Panc1 (cell line): ENCODE measurements around the gene NDUFA13. TPM values are rescaled to one million over a fixed set of nuclear protein-coding genes. Genes with fewer than 3 reads are reported as not detected.

Experiments used
- ATAC-seq: fragments of 200-7000 bp; cut with Tn5 transposase; 2 replicates; pipeline ENCODE4 v1.9.1; 2020; ENCODE audit warnings: mild to moderate bottlenecking, moderate library complexity
- BruUV-seq: library from RNA; stranded (reverse); fragments of 400-500 nt; replicated peaks from 2 replicates; lab custom pipeline; 2021; lab: Mats Ljungman, UMichigan
- CTCF ChIA-PET: fragments of 300-600 bp; sonication (Branson Sonifier 250); formaldehyde crosslinking; loops from one replicate; lab custom pipeline; 2022; ENCODE audit warnings: antibody characterized with exemption; lab: Charles Lee
- POLR2A ChIA-PET: fragments of 300-600 bp; sonication (Branson Sonifier 250); formaldehyde crosslinking; loops from one replicate; lab custom pipeline; 2022; ENCODE audit warnings: antibody characterized with exemption; lab: Charles Lee
- DNase-seq: peaks from one replicate; pipeline ENCODE4 v3.0.0-alpha.2; 2010; ENCODE audit warnings: low read depth, low spot score
- H3K27ac ChIP-seq: 2 replicates; pipeline ENCODE4 v1.5.1; 2011; ENCODE audit warnings: mild to moderate bottlenecking, low read length, inconsistent platforms
- H3K27me3 ChIP-seq: fragments of 200-500 bp; sonication (Bioruptor generic); 2 replicates; pipeline ENCODE4 v1.6.0; 2014; ENCODE audit warnings: low read length, inconsistent platforms; ENCODE audit not compliant: control insufficient read depth, insufficient read depth
- H3K36me3 ChIP-seq: fragments of 200-500 bp; sonication (Bioruptor generic); 2 replicates; pipeline ENCODE4 v1.5.1; 2014; ENCODE audit warnings: inconsistent platforms, mild to moderate bottlenecking, low read length, moderate library complexity; ENCODE audit not compliant: control insufficient read depth, insufficient read depth
- H3K4me1 ChIP-seq: 2 replicates; pipeline ENCODE4 v1.5.1; 2011; ENCODE audit warnings: inconsistent platforms, mild to moderate bottlenecking, low read length, moderate library complexity; ENCODE audit not compliant: control insufficient read depth, insufficient read depth
- H3K4me3 ChIP-seq, 2 experiments: 2 replicates each; pipeline ENCODE4 v1.5.1; 2011 to 2012; ENCODE audit warnings: low read depth in 2 of 2, low read length in 2 of 2, mild to moderate bottlenecking in 2 of 2, inconsistent platforms in 1 of 2, moderate library complexity in 1 of 2
- H3K9me3 ChIP-seq: fragments of 200-500 bp; sonication (Bioruptor generic); 2 replicates; pipeline ENCODE4 v1.5.1; 2014; ENCODE audit warnings: low read depth, mild to moderate bottlenecking, inconsistent platforms, low read length, moderate library complexity; ENCODE audit not compliant: control insufficient read depth, insufficient read depth
- CTCF ChIP-seq: fragments of 450-650 bp; IDR thresholded peaks from 2 replicates; pipeline ENCODE4 v1.5.1; 2017; ENCODE audit warnings: mild to moderate bottlenecking
- POLR2AphosphoS5 ChIP-seq: IDR thresholded peaks from 2 replicates; pipeline ENCODE4 v1.6.1; 2012; ENCODE audit warnings: mild to moderate bottlenecking, low read depth, low read length, moderate library complexity
- REST ChIP-seq, 2 experiments: IDR thresholded peaks; 2 replicates each; pipeline ENCODE4 v1.6.1; 2011 to 2012; ENCODE audit warnings: low read depth in 2 of 2, control low read depth in 1 of 2, low read length in 1 of 2, mild to moderate bottlenecking in 1 of 2, moderate library complexity in 1 of 2; ENCODE audit not compliant: insufficient read depth in 1 of 2
- SIN3A ChIP-seq: IDR thresholded peaks from 2 replicates; pipeline ENCODE4 v1.6.1; 2012; ENCODE audit warnings: low read depth, mild to moderate bottlenecking, low read length, moderate library complexity, borderline replicate concordance; ENCODE audit not compliant: insufficient read depth
- TCF7L2 ChIP-seq: IDR thresholded peaks from 2 replicates; pipeline ENCODE4 v1.6.1; 2011; ENCODE audit warnings: mild to moderate bottlenecking, low read depth, low read length, inconsistent platforms
- in situ Hi-C: cut with HindIII; loops from 2 replicates; pipeline ENCODE4 v1.10.0; 2016; ENCODE audit warnings: low sequenced_read_pairs, low pct_unique_long_range_greater_than_20kb
- intact Hi-C: fragments of 100-400 bp; cut with micrococcal nuclease; formaldehyde crosslinking; loops from one replicate; pipeline ENCODE4 v1.10.0; 2022; ENCODE audit not compliant: unreplicated experiment
- total RNA-seq: library from RNA; stranded (reverse); gene quantifications from one replicate; pipeline ENCODE4 v1.2.1, GENCODE V29; 2021; ENCODE audit not compliant: unreplicated experiment

Gene NDUFA13
- total RNA-seq, 1 experiment from 2014 or later: 287 TPM

- no peak for ATAC-seq
- no peaks in the 10 kb centered on the region for H3K36me3 ChIP-seq
- H3K4me3 ChIP-seq: no peak overlapping the region
- ChIA-PET CTCF (no interaction called here), POLR2A (interaction anchor here (1.0 kb wide), 1 partner anchor 17 kb away, joined by 3 read pairs; no protein-coding TSS in a partner anchor)
- TF ChIP-seq SIN3A (no peak), REST (IDR thresholded peaks at IDR 0.05; ENCODE audit: insufficient read depth in 1 of 2, low read depth in 2 of 2, low read length in 1 of 2) (no peak), TCF7L2 (no peak), POLR2AphosphoS5 (no peak), CTCF (no peak)
- H3K9me3 ChIP-seq: no peaks in the 10 kb centered on the region
- H3K27me3 ChIP-seq: no peaks in the 10 kb centered on the region
- no peak for DNase-seq
- no TSS peak for BruUV-seq
- in situ Hi-C loops: no loop called here
- intact Hi-C loops: loop anchor here (5.0 kb wide), 1 partner anchor 119 kb away; no protein-coding TSS in a partner anchor
- peaks cover 41% of the 10 kb centered on the region for H3K4me1 ChIP-seq
- no peak overlapping the region for H3K27ac ChIP-seq
These were observed 30.1 kb upstream of the NDUFA13 start for GRCh38 chr19:19485998-19486290.

GRCh38 chr19:19486343-19487076 lies 29.5 kb upstream of the NDUFA13 start:
- Histone ChIP-seq H3K4me3 (no peak overlapping the region), H3K27ac (no peak overlapping the region), H3K27me3 (no peaks in the 10 kb centered on the region), H3K9me3 (no peaks in the 10 kb centered on the region), H3K36me3 (no peaks in the 10 kb centered on the region), H3K4me1 (peaks cover 41% of the 10 kb centered on the region)
- DNase-seq: no peak
- in situ Hi-C loops: no loop called here
- ChIA-PET CTCF (no interaction called here), POLR2A (interaction anchor here (0.6 to 1.0 kb wide), 2 partner anchors 18 to 82 kb away, joined by 3 read pairs; no protein-coding TSS in a partner anchor)
- no TSS peak for BruUV-seq
- no peak for ATAC-seq
- intact Hi-C loops: loop anchor here (5.0 kb wide), 1 partner anchor 119 kb away; no protein-coding TSS in a partner anchor
- no peak for TF ChIP-seq CTCF
- no peak for TF ChIP-seq REST (IDR thresholded peaks at IDR 0.05; ENCODE audit: insufficient read depth in 1 of 2, low read depth in 2 of 2, low read length in 1 of 2)
- TF ChIP-seq TCF7L2: no peak
- TF ChIP-seq SIN3A: no peak
- TF ChIP-seq POLR2AphosphoS5: no peak
